Measurements from ENCODE around the gene PLCL2.

The PLCL2 gene

DNA sequence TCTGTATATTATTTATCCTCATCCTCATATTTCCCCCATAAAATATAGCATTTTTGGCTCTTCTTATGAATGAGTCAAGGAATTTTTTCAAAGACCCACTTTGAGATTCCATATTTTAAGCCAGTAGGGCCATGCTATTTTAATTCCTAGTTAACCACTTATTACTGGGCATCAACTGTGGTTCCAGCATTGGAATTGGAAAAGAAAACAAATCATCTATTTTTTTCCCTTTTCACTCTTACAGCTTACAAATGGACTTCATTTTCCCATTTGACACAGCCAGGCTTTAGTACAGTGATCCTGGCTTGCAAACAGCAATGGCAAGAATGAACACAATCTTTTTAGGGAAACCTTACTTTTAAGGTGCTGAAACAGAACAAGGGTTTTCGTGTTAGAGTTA, 19.4 kb upstream of the PLCL2 start:
- no peak for DNase-seq (ENCODE audit: low read depth in 2 of 2, low spot score in 1 of 2)

DNA sequence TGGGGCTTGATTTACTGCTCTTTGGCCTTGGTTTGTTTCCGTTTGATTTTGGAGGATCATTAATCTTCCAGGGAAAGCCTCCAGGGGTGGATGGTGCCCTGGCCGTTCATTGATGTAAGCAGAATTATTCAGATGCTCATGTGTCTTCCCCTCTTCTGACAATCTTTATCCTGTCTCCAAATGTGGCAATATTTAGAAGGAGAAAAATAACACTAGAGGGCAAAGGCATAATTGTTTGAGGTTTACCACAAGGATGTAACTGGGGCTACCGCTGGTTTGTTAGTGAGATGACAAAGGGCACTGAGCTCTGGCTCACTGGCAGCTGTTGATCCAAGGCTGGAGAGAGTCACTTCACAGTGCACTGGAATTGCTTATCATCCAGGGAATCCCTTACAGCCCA, 18.2 kb upstream of the PLCL2 start:
- no peak for DNase-seq (ENCODE audit: low read depth in 2 of 2, low spot score in 1 of 2)

GRCh38 chr3:16868513-16868912, 16.2 kb upstream of the PLCL2 start:
- no peak for DNase-seq (ENCODE audit: low read depth in 2 of 2, low spot score in 1 of 2)

DNA sequence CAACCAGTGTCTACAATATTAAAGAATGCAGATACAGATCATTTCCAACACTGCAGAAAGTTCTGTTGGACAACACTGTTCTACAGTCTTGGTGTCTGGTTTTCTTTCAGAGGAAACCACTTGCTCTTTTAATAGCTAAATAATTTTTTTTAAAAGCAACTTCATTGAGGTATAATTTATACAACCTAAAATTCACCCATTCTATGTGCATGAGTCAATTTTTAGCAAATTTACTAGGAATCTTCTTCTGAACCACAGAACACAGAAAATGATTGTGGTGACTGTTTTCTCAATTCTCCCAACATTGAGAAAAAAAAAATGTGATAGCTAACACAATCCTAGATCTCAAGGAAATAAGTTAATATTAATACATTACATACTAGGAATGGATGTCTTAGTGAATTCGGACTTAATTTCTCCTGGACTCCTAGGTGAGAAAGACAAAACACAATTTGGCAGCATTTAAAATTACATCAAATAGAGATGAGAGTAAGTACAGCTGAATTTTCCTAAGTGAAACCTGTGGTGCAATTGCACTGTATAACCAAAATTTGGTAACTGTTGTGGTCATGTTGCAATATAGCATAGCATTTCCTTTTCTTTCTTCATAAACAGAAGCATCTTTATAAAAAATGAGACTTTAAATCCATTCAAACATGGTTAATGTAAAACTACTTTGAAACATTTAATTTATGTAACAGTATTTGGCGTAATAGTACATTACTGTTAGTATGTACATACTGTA, 15.3 kb upstream of the PLCL2 start:
- DNase-seq (ENCODE audit: low read depth in 2 of 2, low spot score in 1 of 2), result no peak

GRCh38 chr3:16871915-16872842, 12.6 kb upstream of the PLCL2 start:
- DNase-seq (ENCODE audit: low read depth in 2 of 2, low spot score in 1 of 2), result no peak

DNA sequence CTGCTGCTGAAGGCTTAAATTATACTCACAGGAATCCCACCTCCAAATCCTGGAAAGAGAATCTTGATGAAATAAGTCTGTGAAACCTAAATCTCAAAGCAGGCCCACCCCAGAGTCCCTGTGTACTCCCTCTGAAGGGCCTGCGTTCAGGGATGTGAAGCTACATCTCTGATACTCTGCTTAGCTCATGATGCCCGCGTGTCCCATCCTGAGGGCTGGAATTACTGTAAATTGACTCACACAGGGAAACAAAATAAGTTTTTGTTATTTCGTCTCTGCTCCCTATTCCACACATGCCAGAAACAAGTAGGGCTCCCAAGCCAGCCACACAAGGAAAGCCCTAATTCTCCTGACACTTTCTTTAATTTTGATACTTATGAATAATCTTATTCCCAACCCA, 10.9 kb upstream of the PLCL2 start:
- DNase-seq (ENCODE audit: low read depth in 2 of 2, low spot score in 1 of 2), result no peak

- DNase-seq (ENCODE audit: low read depth in 2 of 2, low spot score in 1 of 2), result no peak
Measured at GRCh38 chr3:16875876-16876550, 8.7 kb upstream of the PLCL2 start.

GRCh38 chr3:16877505-16877904, 7.2 kb upstream of the PLCL2 start:
- no peak for DNase-seq (ENCODE audit: low read depth in 2 of 2, low spot score in 1 of 2)

- no peak for DNase-seq (ENCODE audit: low read depth in 2 of 2, low spot score in 1 of 2)
Measured at GRCh38 chr3:16877911-16878310, 6.8 kb upstream of the PLCL2 start.

DNA sequence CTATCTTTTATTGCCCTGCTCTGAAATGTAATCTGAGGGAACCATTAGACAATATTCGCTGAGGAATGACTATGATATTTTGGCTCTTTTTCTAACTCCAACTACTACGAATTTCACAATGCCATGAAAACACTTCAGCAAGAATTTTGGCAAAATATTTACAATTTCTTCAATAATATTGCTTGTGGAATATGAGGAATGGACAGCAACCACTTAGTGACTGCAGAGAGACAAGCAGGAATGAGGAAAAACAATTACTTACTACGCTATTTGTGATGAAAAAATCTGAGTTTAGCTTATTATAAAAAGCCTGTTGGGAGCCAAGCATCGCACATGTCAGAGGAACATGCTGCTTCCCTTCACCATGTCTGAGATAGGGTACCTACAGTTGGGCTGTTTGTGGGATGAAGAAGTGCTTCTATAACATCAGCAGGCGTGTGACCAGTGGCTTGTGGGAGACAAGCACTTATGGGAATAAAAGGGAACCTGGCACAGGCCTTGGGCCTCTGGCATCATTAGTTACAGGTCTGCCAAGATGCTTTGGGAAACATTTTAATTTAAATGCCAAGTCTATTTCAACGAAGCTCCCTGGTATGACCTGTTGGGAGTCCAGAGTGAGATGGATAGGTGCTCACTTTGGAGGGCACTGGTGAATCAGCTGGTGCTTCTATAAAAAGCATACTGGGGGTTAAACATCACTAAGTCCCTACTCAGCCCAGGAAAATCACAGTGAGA, 2.7 kb upstream of the PLCL2 start:
- no peak for DNase-seq (ENCODE audit: low read depth in 2 of 2, low spot score in 1 of 2)

DNA sequence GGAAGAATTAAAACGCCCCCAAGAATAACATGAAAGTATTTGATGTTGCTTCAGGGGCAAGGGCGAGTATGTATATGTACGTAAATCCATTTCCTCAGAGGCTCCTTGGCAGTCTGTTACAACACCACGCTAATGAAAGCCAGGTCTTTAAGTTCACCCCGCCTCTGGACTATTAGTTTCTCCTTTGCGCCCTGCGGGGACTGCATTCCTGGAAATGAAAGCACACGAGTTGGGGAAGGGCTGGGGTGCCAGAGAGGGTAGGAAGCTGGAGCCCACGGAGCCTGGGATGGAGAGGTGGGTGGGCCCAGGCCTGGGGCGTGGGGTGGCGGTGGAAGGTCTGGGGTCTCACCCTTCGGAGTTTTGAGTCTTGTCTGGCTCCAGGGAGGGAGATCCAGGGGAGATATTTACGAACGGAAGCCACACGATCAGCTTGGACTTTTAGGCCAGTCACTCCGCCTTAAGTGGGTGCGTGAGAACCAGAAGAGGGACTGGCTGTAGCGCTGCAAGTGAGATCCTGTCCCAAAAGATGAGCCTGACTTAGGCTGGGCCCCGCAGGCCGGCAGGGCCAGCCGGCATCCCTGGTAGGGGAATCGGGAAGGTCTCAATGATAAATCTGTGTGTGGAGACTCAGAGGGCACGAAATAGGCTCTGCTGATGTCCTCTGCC, 1.6 kb upstream of the PLCL2 start:
- DNase-seq (ENCODE audit: low read depth in 2 of 2, low spot score in 1 of 2), result no peak

GRCh38 chr3:16883723-16884083, 1.1 kb upstream of the PLCL2 start:
- DNase-seq (ENCODE audit: low read depth in 2 of 2, low spot score in 1 of 2), result no peak

DNA sequence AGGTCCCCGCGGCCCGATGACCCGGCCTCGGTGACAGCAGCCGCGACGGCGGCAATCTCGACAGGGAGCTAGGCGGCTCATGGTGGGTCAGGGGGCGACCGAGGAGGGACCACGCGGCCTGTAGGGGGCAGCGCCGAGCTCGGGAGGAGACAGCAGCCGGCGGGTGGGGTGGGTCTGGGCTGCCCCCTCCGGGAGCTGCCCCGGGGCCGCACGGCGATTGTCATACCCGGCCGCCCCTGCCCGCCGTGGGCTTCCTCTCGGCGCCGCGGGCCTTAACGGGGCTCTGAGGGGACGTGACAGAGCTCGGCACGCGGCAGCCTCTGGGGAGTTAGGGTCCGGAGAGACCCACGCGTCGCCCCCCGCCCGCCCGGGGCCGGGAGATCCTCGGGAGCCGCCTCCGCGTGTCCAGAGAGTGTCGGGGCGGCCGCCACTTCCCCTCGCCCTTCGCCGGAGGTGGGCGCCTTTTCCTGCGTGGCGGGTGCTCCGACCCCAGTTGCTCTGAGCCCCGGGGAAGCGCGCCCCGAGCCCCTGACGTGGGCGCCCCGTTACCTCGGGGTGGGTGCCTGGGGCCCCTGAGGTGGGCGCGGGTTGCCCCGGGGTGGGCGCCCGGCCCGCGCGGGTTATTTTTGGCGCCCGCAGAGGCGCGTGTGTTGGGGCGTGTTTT, 539 bp upstream of the PLCL2 start:
- DNase-seq (ENCODE audit: low read depth in 2 of 2, low spot score in 1 of 2), result peak in 1 of 2 donors; percentile 46

GRCh38 chr3:16885593-16886302, 993 bp downstream of the PLCL2 start:
- DNase-seq (ENCODE audit: low read depth in 2 of 2, low spot score in 1 of 2), result no peak

DNA sequence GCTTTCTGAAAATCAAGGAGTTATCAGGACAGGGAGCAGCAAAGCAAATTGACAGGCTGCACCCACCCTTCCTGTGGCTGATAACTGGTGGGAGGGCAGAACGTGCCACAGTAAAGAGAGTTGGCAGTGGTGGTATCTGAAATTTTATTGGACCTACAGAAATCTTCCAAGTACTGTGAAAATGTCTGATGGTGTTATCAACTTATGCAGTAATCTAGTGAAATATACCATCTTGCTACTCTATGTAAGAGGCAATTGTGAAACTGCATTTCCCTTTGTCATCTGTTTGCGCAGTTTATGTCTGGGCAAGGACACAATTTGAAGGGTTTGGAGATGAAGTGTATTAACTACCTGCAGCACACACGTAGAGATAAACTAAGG, 1.5 kb downstream of the PLCL2 start:
- DNase-seq (ENCODE audit: low read depth in 2 of 2, low spot score in 1 of 2), result no peak

DNA sequence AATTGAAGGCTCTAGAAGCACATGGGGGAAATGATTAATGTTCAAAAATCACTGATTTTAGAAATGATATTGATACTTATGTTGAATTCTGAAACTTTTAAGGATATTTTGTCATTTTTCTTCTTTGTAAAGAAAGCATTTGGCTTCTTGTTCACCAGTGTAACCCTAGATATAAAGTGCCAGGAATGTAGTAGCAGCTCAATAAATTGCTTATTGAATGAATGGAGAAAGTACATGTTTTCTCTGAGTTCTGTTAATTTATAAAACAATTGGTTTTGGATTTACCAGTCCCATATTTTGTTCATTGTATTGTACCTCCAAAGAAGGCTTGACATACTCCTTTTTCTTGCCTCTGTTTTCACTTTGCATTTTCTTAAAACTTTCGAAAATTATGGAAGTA, 2.4 kb downstream of the PLCL2 start:
- DNase-seq (ENCODE audit: low read depth in 2 of 2, low spot score in 1 of 2), result no peak

GRCh38 chr3:16888356-16888755, 3.6 kb downstream of the PLCL2 start:
- DNase-seq (ENCODE audit: low read depth in 2 of 2, low spot score in 1 of 2), result no peak

GRCh38 chr3:16888785-16889607, 4.2 kb downstream of the PLCL2 start:
- DNase-seq (ENCODE audit: low read depth in 2 of 2, low spot score in 1 of 2), result no peak

Data from stimulated activated CD8-positive, alpha-beta memory T cell treated with anti-CD3 and anti-CD28 coated beads, Interleukin-4, amount 100 ng/mL, for 1 hour (primary cell).